Adrenal gland (tissue), 5 donors: ENCODE measurements around the gene CD81.

Experiments used
- CTCF ChIP-seq, 6 experiments: fragments of 450-650 bp in 4 of 6; fragments of 200-600 bp in 2 of 6; sonication (generic) in 1 of 6; IDR thresholded peaks; 1 replicate in 5 of 6; 2 replicates in 1 of 6; pipeline versions ENCODE4 v1.5.1 to v1.8.0; 2016 to 2021; ENCODE audit warnings: antibody characterized with exemption in 6 of 6, mild to moderate bottlenecking in 2 of 6, moderate library complexity in 1 of 6
- POLR2A ChIP-seq, 2 donors: fragments of 450-650 bp; IDR thresholded peaks; one replicate each; pipeline ENCODE4 v1.6.1; 2017; ENCODE audit warnings: antibody characterized with exemption in 2 of 2, mild to moderate bottlenecking in 2 of 2, moderate library complexity in 1 of 2
- donor health status: DM: no; HTN: no; CAD: no.

GRCh38 chr11:2421996-2422395 lies 44.9 kb downstream of the CD81 start:
- TF ChIP-seq POLR2A (IDR thresholded peaks at IDR 0.05): no peak
- TF ChIP-seq CTCF (IDR thresholded peaks at IDR 0.05): no peak
